Measurements from ENCODE around the gene SV2C.

The SV2C gene

DNA sequence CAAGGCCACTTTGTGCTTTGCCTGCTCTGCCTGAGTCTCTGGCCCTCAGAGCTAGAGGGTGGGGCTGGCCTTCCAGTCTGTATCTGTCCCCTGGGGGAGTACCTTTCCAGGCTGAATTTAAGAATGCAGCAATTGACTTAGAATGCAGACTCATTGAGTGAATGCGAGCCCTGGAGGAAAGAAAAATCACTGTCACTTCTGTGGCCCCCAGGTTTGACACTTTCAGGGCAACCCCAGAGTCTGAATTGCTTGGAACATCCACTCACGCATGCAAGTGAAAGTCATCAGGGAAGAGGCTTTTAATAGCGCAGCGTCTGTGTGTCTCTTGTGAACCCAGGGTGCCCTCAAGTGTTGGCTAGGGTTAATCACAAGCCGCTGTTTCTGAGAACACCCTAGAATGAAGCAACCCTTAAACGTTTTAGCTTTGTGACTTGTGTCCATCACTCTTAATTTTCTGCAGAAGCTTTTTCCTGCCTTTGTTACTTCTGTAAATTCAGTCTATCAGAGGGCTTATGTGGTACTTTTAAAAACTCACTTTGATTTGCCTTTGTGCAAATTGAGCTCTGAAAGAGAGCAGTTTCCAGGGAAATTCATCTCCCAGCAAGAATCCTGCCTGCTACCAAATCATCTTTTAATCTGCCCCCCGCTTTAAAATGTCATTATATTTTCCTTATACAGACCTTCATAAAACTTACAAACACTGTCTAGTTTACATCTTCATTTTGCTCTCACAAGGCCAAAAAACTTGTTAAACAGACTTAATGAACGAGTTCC is 173.1 kb downstream of the SV2C start (continued):
- TF ChIP-seq ZNF146 (tag by site-specific recombination; IDR thresholded peaks at IDR 0.05), result no peak

DNA sequence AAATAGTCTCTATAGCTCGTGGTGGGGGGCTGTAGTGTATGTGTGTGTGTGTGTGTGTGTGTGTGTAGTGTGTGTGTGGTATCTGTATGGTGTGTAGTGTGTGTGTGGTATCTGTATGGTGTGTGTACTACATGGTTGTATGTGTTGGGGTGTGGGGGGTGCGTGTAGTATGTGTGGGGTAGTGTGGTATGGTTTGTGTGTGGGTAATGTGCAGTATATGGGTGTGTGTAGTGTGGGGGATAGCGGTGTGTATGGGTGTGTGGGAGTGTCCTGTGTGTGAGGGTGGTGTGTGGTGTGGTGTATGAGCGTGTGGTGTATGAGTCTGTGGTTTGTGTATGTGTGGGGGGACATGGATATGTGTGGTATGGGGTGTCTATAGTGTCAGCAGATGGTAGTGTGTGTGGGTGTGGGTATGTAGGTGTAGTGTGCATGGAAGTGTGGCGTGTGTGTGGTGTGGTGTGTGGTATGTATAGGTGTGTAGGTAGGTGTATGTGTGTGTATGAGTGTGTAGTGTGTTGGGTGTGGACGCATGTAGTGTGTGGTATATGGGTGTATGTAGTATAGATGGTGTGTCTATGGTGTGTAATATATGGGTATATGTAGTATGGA is 174.1 kb downstream of the SV2C start:
- no peaks in the 10 kb centered on the region for H3K36me3 ChIP-seq (ENCODE audit: control insufficient read depth in 2 of 2, insufficient read depth in 1 of 2, low read length in 2 of 2)
- ChIA-PET CTCF (interaction anchor here (0.8 to 1.5 kb wide), 8 partner anchors 10 to 370 kb away, joined by 3 to 7 read pairs (median 3); no protein-coding TSS in a partner anchor), POLR2A (no interaction called here)
- TF ChIP-seq ZNF670 (tag by site-specific recombination; IDR thresholded peaks at IDR 0.05; ENCODE audit: low read depth), result 0 out of 2 replicates have a peak, but pooled peaks have one; percentile 14
- no peak for TF ChIP-seq ZNF560 (tag by site-specific recombination; IDR thresholded peaks at IDR 0.05; ENCODE audit: borderline replicate concordance)
- peak; percentile 98 for TF ChIP-seq EGR2 (tag by site-specific recombination; IDR thresholded peaks at IDR 0.05; ENCODE audit: low read depth)
- no peak for TF ChIP-seq ZNF423 (tag by site-specific recombination; IDR thresholded peaks at IDR 0.05)
- no peak for TF ChIP-seq ZNF658 (tag by site-specific recombination; IDR thresholded peaks at IDR 0.05)
- peak; percentile 98 for TF ChIP-seq ZFHX2 (tag by site-specific recombination; conservative IDR thresholded peaks at IDR 0.05)
- TF ChIP-seq ZSCAN18 (tag by site-specific recombination; IDR thresholded peaks at IDR 0.05), result 0 out of 2 replicates have a peak, but pooled peaks have one; percentile 4
- no peaks in the 10 kb centered on the region for H3K9me3 ChIP-seq (ENCODE audit: control insufficient read depth, insufficient read depth, low read depth, low read length)
- no peak overlapping the region for H3K4me3 ChIP-seq (ENCODE audit: low read depth, low read length)
- H3K4me1 ChIP-seq (ENCODE audit: control insufficient read depth, insufficient read depth, low read length), result no peaks in the 10 kb centered on the region
- no peak overlapping the region for H3K27ac ChIP-seq (ENCODE audit: extremely low read depth, low read depth, low read length)

- no peaks in the 10 kb centered on the region for H3K4me1 ChIP-seq (ENCODE audit: control insufficient read depth, insufficient read depth, low read length)
- ChIA-PET CTCF (interaction anchor here (0.7 to 0.9 kb wide), 3 partner anchors 74 to 1204 kb away, joined by 3 to 4 read pairs (median 3); no protein-coding TSS in a partner anchor), POLR2A (no interaction called here)
- no peak overlapping the region for H3K4me3 ChIP-seq (ENCODE audit: low read depth, low read length)
- H3K36me3 ChIP-seq (ENCODE audit: control insufficient read depth in 2 of 2, insufficient read depth in 1 of 2, low read length in 2 of 2), result no peaks in the 10 kb centered on the region
- no peaks in the 10 kb centered on the region for H3K9me3 ChIP-seq (ENCODE audit: control insufficient read depth, insufficient read depth, low read depth, low read length)
- no peak overlapping the region for H3K27ac ChIP-seq (ENCODE audit: extremely low read depth, low read depth, low read length)
- no peak for TF ChIP-seq ZFP41 (tag by site-specific recombination; IDR thresholded peaks at IDR 0.05; ENCODE audit: borderline replicate concordance)
- TF ChIP-seq ZSCAN23 (tag by site-specific recombination; IDR thresholded peaks at IDR 0.05), result no peak
- no peak for TF ChIP-seq ZNF791 (tag by site-specific recombination; IDR thresholded peaks at IDR 0.05)
- 0 out of 2 replicates have a peak, but pooled peaks have one; percentile 15 for TF ChIP-seq ZNF544 (tag by site-specific recombination; IDR thresholded peaks at IDR 0.05)
- TF ChIP-seq ZNF658 (tag by site-specific recombination; IDR thresholded peaks at IDR 0.05), result no peak
- TF ChIP-seq ZBTB17 (tag by site-specific recombination; IDR thresholded peaks at IDR 0.05), result no peak
- TF ChIP-seq, protein P1, sequence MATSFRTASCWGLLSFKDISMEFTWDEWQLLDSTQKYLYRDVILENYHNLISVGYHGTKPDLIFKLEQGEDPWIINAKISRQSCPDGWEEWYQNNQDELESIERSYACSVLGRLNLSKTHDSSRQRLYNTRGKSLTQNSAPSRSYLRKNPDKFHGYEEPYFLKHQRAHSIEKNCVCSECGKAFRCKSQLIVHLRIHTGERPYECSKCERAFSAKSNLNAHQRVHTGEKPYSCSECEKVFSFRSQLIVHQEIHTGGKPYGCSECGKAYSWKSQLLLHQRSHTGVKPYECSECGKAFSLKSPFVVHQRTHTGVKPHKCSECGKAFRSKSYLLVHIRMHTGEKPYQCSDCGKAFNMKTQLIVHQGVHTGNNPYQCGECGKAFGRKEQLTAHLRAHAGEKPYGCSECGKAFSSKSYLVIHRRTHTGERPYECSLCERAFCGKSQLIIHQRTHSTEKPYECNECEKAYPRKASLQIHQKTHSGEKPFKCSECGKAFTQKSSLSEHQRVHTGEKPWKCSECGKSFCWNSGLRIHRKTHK (tag by site-specific recombination; IDR thresholded peaks at IDR 0.05), result no peak
- no peak for TF ChIP-seq ZNF624 (tag by site-specific recombination; IDR thresholded peaks at IDR 0.05)
- TF ChIP-seq HIC1 (tag by site-specific recombination; IDR thresholded peaks at IDR 0.05), result no peak
- TF ChIP-seq KLF17 (tag by site-specific recombination; IDR thresholded peaks at IDR 0.05), result no peak
- 0 out of 2 replicates have a peak, but pooled peaks have one; percentile 36 for TF ChIP-seq ZSCAN5A (tag by site-specific recombination; IDR thresholded peaks at IDR 0.05)
- TF ChIP-seq REST (tag by site-specific recombination; IDR thresholded peaks at IDR 0.05), result no peak
- no peak for TF ChIP-seq ZNF785 (tag by site-specific recombination; IDR thresholded peaks at IDR 0.05)
These were observed 174.7 kb downstream of the SV2C start for GRCh38 chr5:76257897-76258296.

Data from HEK293 (cell line).